C4-2B (cell line): ENCODE measurements around the gene CARD14.

Source experiments
- CTCF ChIP-seq: fragments of 450-650 bp; conservative IDR thresholded peaks from 2 replicates; pipeline ENCODE4 v1.5.1; 2017; ENCODE audit warnings: mild to moderate bottlenecking
- ZFX ChIP-seq: fragments of 450-650 bp; IDR thresholded peaks from 2 replicates; pipeline ENCODE4 v1.6.1; 2017

DNA sequence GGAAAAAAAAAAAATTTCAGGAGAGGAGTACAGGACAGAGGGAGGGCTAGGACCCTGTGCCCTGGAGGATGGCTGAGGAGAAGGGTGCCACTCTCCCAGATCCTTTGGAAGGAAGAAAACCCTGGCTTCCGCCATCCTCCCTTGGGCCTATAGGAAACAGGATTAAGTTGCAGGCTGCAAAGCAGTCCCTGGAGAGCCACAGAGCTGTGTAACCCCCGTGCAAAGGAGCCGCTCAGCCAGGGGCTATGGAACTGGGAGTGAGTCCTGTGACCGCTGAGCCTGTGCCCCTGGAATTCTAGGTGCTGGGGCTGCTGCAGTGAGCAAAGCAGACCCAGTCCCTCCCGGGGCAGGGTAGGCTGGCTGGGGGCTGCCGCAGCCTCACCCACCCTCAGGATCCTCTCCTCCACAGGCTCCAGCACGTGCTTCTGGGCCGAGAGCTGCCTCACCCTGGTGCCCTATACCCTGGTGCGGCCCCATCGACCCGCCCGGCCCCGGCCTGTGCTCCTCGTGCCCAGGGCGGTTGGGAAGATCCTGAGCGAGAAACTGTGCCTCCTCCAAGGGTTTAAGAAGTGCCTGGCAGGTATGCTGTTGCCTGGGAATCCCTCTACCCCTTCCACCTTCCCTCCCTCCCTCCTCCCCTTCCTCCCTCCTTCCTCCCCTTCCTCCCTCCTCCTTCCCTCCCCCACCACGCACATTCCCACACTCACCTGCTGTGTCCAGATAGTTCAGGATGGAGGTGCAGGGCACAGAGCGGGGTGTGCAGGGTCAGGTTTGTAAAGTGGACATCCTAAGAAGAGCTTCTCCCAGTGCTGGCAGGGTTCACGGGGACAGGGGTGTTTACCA is 35.0 kb downstream of the CARD14 start:
- no peak for TF ChIP-seq CTCF
- no peak for TF ChIP-seq ZFX
